Measurements from ENCODE around the gene LRRC2. TPM values are rescaled to one million over a fixed set of nuclear protein-coding genes. Genes with fewer than 3 reads are reported as not detected.

Gene LRRC2
- total and polyA plus RNA-seq, 9 of the 15 experiments (the other 6 are each of a cell fraction or from before 2014, with no cell fraction given), result 0.01 to 0.04 (median 0.03) TPM; not detected in 5

GRCh38 chr3:46488735-46489361, 77.3 kb downstream of the LRRC2 start (continued):
- TF ChIP-seq ZNF324 (CRISPR knock-in tag; IDR thresholded peaks at IDR 0.05), result no peak
- TF ChIP-seq NR2C2 (CRISPR knock-in tag; IDR thresholded peaks at IDR 0.05), result peak; percentile 62; the same call in 1 of the 2 replicates
- TF ChIP-seq NR2C2 (tag; IDR thresholded peaks at IDR 0.05), result peak; percentile 43; the same call in 1 of the 2 replicates
- TF ChIP-seq KLF6 (CRISPR knock-in tag; IDR thresholded peaks at IDR 0.05; ENCODE audit: borderline replicate concordance), result peak; percentile 73; the same call in 1 of the 2 replicates
- peak; percentile 22; the same call in 1 of the 2 replicates for TF ChIP-seq ZBTB40 (IDR thresholded peaks at IDR 0.05)
- no peak for TF ChIP-seq ZBTB40 (CRISPR knock-in tag; IDR thresholded peaks at IDR 0.05)
- no peak for TF ChIP-seq FOXA1 (IDR thresholded peaks at IDR 0.05; ENCODE audit: borderline replicate concordance)
- no peak for TF ChIP-seq CBX5 (IDR thresholded peaks at IDR 0.05; ENCODE audit: borderline replicate concordance, low read depth)
- no peak for TF ChIP-seq ATF6 (CRISPR knock-in tag; IDR thresholded peaks at IDR 0.05)
- TF ChIP-seq BACH1 (tag; IDR thresholded peaks at IDR 0.05), result no peak
- peak; percentile 57; the same call in 1 of the 2 replicates for TF ChIP-seq USF1 (CRISPR knock-in tag; IDR thresholded peaks at IDR 0.05)
- TF ChIP-seq ETV5 (CRISPR knock-in tag; IDR thresholded peaks at IDR 0.05; ENCODE audit: low read depth), result peak; percentile 75
- no peak for TF ChIP-seq ATF1 (CRISPR knock-in tag; IDR thresholded peaks at IDR 0.05)
- TF ChIP-seq ATF1 (tag; IDR thresholded peaks at IDR 0.05), result peak; percentile 77
- peak; percentile 100 for TF ChIP-seq DEAF1 (CRISPR knock-in tag; IDR thresholded peaks at IDR 0.05)
